ENCODE data around the gene LHPP. TPM values are rescaled to one million over a fixed set of nuclear protein-coding genes. Genes with fewer than 3 reads are reported as not detected.

The LHPP gene
- total RNA-seq, 1 experiment from 2014 or later = 3.7 TPM

GRCh38 chr10:124652701-124653100 is 191.1 kb downstream of the LHPP start:
- Mint-ChIP-seq H3K4me3 (ENCODE audit: unreplicated experiment) (no peak overlapping the region), H3K27me3 (ENCODE audit: insufficient read depth, unreplicated experiment) (no peaks in the 10 kb centered on the region), H3K9me3 (ENCODE audit: unreplicated experiment) (no peaks in the 10 kb centered on the region), H3K27ac (ENCODE audit: low read depth, unreplicated experiment) (no peak overlapping the region), H3K36me3 (ENCODE audit: insufficient read depth, unreplicated experiment) (peaks cover 7% of the 10 kb centered on the region), H3K4me1 (ENCODE audit: insufficient read depth, unreplicated experiment) (peaks cover 27% of the 10 kb centered on the region)
- DNase-seq (ENCODE audit: unreplicated experiment) = no peak
- TF ChIP-seq CTCF (IDR thresholded peaks at IDR 0.05; ENCODE audit: unreplicated experiment) = no peak
- ChIA-PET CTCF (no interaction called here), POLR2A (no interaction called here)
- no TSS peak for BruUV-seq (replicated peaks)
- intact Hi-C loops (cut with micrococcal nuclease) = no loop called here

- no peak for DNase-seq (ENCODE audit: unreplicated experiment)
- intact Hi-C loops (cut with micrococcal nuclease) = no loop called here
- Mint-ChIP-seq H3K9me3 (ENCODE audit: unreplicated experiment) (no peaks in the 10 kb centered on the region), H3K36me3 (ENCODE audit: insufficient read depth, unreplicated experiment) (peaks cover 7% of the 10 kb centered on the region), H3K4me3 (ENCODE audit: unreplicated experiment) (no peak overlapping the region), H3K4me1 (ENCODE audit: insufficient read depth, unreplicated experiment) (peaks cover 25% of the 10 kb centered on the region), H3K27ac (ENCODE audit: low read depth, unreplicated experiment) (no peak overlapping the region), H3K27me3 (ENCODE audit: insufficient read depth, unreplicated experiment) (no peaks in the 10 kb centered on the region)
- no TSS peak for BruUV-seq (replicated peaks)
- ChIA-PET POLR2A (no interaction called here), CTCF (no interaction called here)
- TF ChIP-seq CTCF (IDR thresholded peaks at IDR 0.05; ENCODE audit: unreplicated experiment) = no peak
Measured at GRCh38 chr10:124653311-124653710, 191.7 kb downstream of the LHPP start.

- H3K9me3 Mint-ChIP-seq (ENCODE audit: unreplicated experiment) = no peaks in the 10 kb centered on the region
- no TSS peak for BruUV-seq (replicated peaks)
- intact Hi-C loops (cut with micrococcal nuclease) = no loop called here
- peaks cover 7% of the 10 kb centered on the region for H3K36me3 Mint-ChIP-seq (ENCODE audit: insufficient read depth, unreplicated experiment)
- TF ChIP-seq CTCF (IDR thresholded peaks at IDR 0.05; ENCODE audit: unreplicated experiment) = no peak
- ChIA-PET POLR2A (no interaction called here), CTCF (no interaction called here)
- no peaks in the 10 kb centered on the region for H3K27me3 Mint-ChIP-seq (ENCODE audit: insufficient read depth, unreplicated experiment)
- peak; percentile 19 for DNase-seq (ENCODE audit: unreplicated experiment)
- no peak overlapping the region for H3K27ac Mint-ChIP-seq (ENCODE audit: low read depth, unreplicated experiment)
- no peak overlapping the region for H3K4me3 Mint-ChIP-seq (ENCODE audit: unreplicated experiment)
- H3K4me1 Mint-ChIP-seq (ENCODE audit: insufficient read depth, unreplicated experiment) = peaks cover 18% of the 10 kb centered on the region
Measured at GRCh38 chr10:124653811-124654651, 192.4 kb downstream of the LHPP start.

- Mint-ChIP-seq H3K27ac (ENCODE audit: low read depth, unreplicated experiment) (no peak overlapping the region), H3K27me3 (ENCODE audit: insufficient read depth, unreplicated experiment) (no peaks in the 10 kb centered on the region), H3K9me3 (ENCODE audit: unreplicated experiment) (no peaks in the 10 kb centered on the region), H3K36me3 (ENCODE audit: insufficient read depth, unreplicated experiment) (peaks cover 7% of the 10 kb centered on the region), H3K4me1 (ENCODE audit: insufficient read depth, unreplicated experiment) (peaks cover 13% of the 10 kb centered on the region), H3K4me3 (ENCODE audit: unreplicated experiment) (no peak overlapping the region)
- ChIA-PET POLR2A (no interaction called here), CTCF (no interaction called here)
- peak; percentile 44 for DNase-seq (ENCODE audit: unreplicated experiment)
- BruUV-seq (replicated peaks) = no TSS peak
- no peak for TF ChIP-seq CTCF (IDR thresholded peaks at IDR 0.05; ENCODE audit: unreplicated experiment)
- intact Hi-C loops (cut with micrococcal nuclease) = no loop called here
Measured at GRCh38 chr10:124654686-124655085, 193.1 kb downstream of the LHPP start.
